Naive thymus-derived CD4-positive, alpha-beta T cell (primary cell): Measurements from ENCODE around the gene GPR137B. TPM values are rescaled to one million over a fixed set of nuclear protein-coding genes. Genes with fewer than 3 reads are reported as not detected.
A peak's percentile ranks its signal among the peaks of the same experiment; 100 is the strongest.
"Not testable (repeated sequence)": the region's sequence is repeated elsewhere in the genome, so short reads cannot be mapped to it uniquely, and the experiment has no call there.

Source experiments
- ATAC-seq: fragments of 150-1000 bp; cut with Tn5 transposase; 2 replicates; pipeline ENCODE4 v1.10.0; 2021; ENCODE audit warnings: mild to moderate bottlenecking, moderate library complexity
- CTCF ChIA-PET: fragments of 350-600 bp; sonication (Branson Sonifier 250); formaldehyde crosslinking; loops from one replicate; lab custom pipeline; 2021; ENCODE audit warnings: antibody characterized with exemption; lab: Charles Lee
- POLR2A ChIA-PET: fragments of 350-600 bp; sonication (Branson Sonifier 250); formaldehyde crosslinking; loops from one replicate; lab custom pipeline; 2021; ENCODE audit warnings: antibody characterized with exemption, inconsistent platforms; lab: Charles Lee
- DNase-seq, 9 donors: peaks; one replicate each; pipeline versions ENCODE4 v3.0.0 to v3.0.0-alpha.2; 2020 to 2022; ENCODE audit warnings: mixed read lengths in 1 of 9
- H3K27ac ChIP-seq: one replicate; pipeline ENCODE4 v1.7.0; 2013; ENCODE audit warnings: mild to moderate bottlenecking, low read depth, low read length, moderate library complexity
- H3K27me3 ChIP-seq, 2 donors: one replicate each; pipeline ENCODE4 v1.7.0; 2013; ENCODE audit warnings: low read length in 2 of 2, mild to moderate bottlenecking in 2 of 2, moderate library complexity in 2 of 2; ENCODE audit not compliant: control insufficient read depth in 2 of 2, insufficient read depth in 2 of 2
- H3K36me3 ChIP-seq, 3 experiments: 1 replicate in 2 of 3; 2 replicates in 1 of 3; pipeline ENCODE4 v1.7.0; 2013; ENCODE audit warnings: low read length in 3 of 3, mild to moderate bottlenecking in 3 of 3, moderate library complexity in 1 of 3; ENCODE audit not compliant: insufficient read depth in 3 of 3, control insufficient read depth in 2 of 3
- H3K4me1 ChIP-seq, 2 donors: one replicate each; pipeline ENCODE4 v1.7.0; 2013; ENCODE audit warnings: low read length in 2 of 2, mild to moderate bottlenecking in 2 of 2, moderate library complexity in 1 of 2; ENCODE audit not compliant: control insufficient read depth in 2 of 2, insufficient read depth in 2 of 2
- H3K4me3 ChIP-seq: 2 replicates; pipeline ENCODE4 v1.7.0; 2013; ENCODE audit warnings: mild to moderate bottlenecking, low read length
- H3K9me3 ChIP-seq, 3 experiments: 1 replicate in 2 of 3; 2 replicates in 1 of 3; pipeline ENCODE4 v1.7.0; 2013; ENCODE audit warnings: low read length in 3 of 3; ENCODE audit not compliant: control insufficient read depth in 2 of 3
- H3K27ac Mint-ChIP-seq, 9 donors: one replicate each; pipeline ENCODE4 v1.8.0; 2020 to 2022; ENCODE audit warnings: mixed read lengths in 9 of 9, mild to moderate bottlenecking in 8 of 9, moderate library complexity in 5 of 9, inconsistent platforms in 2 of 9
- H3K27me3 Mint-ChIP-seq, 5 donors: one replicate each; pipeline ENCODE4 v1.8.0; 2021 to 2022; ENCODE audit warnings: mixed read lengths in 5 of 5, mild to moderate bottlenecking in 1 of 5
- H3K36me3 Mint-ChIP-seq, 5 donors: one replicate each; pipeline ENCODE4 v1.8.0; 2020 to 2022; ENCODE audit warnings: mixed read lengths in 5 of 5, mild to moderate bottlenecking in 3 of 5, inconsistent platforms in 1 of 5
- H3K4me1 Mint-ChIP-seq, 7 donors: one replicate each; pipeline ENCODE4 v1.8.0; 2020 to 2022; ENCODE audit warnings: mixed read lengths in 7 of 7, mild to moderate bottlenecking in 3 of 7, inconsistent platforms in 1 of 7
- H3K4me3 Mint-ChIP-seq, 10 donors: one replicate each; pipeline ENCODE4 v1.8.0; 2020 to 2022; ENCODE audit warnings: mild to moderate bottlenecking in 10 of 10, mixed read lengths in 10 of 10, moderate library complexity in 6 of 10, inconsistent platforms in 2 of 10
- H3K9me3 Mint-ChIP-seq, 11 donors: one replicate each; pipeline ENCODE4 v1.8.0; 2020 to 2022; ENCODE audit warnings: mixed read lengths in 11 of 11, mild to moderate bottlenecking in 4 of 11, inconsistent platforms in 1 of 11, moderate library complexity in 1 of 11
- intact Hi-C, 2 donors: fragments of 100-400 bp; cut with micrococcal nuclease; formaldehyde crosslinking; loops; one replicate each; pipeline ENCODE4 v1.15.1; 2023
- polyA plus RNA-seq, 2 donors: library from polyadenylated mRNA; unstranded; fragments of 300-500 nt; fragmentation: Illumina TruSeq; gene quantifications; one replicate each; pipeline ENCODE4 v1.2.3, GENCODE V29; 2021
- total RNA-seq, 6 experiments: library from RNA in 5 of 6; stranded (reverse) in 5 of 6; gene quantifications; 1 replicate in 5 of 6; 2 replicates in 1 of 6; pipeline ENCODE4 v1.2.3 and lab custom pipeline; 2021 to 2026

GPR137B gene, protein sequence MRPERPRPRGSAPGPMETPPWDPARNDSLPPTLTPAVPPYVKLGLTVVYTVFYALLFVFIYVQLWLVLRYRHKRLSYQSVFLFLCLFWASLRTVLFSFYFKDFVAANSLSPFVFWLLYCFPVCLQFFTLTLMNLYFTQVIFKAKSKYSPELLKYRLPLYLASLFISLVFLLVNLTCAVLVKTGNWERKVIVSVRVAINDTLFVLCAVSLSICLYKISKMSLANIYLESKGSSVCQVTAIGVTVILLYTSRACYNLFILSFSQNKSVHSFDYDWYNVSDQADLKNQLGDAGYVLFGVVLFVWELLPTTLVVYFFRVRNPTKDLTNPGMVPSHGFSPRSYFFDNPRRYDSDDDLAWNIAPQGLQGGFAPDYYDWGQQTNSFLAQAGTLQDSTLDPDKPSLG
- 10 to 100 TPM in 1 of 5 experiments, 1 to 10 TPM in 4; 6.4 to 15.3 (median 7.0) TPM for total RNA-seq
- 1 to 10 TPM; 2.8 to 3.9 TPM for polyA plus RNA-seq
- 8.1 reads per million, percentile 32 among the genes with 10 or more reads in this experiment for total RNA-seq (lab: John Stamatoyannopoulos, UW)

DNA sequence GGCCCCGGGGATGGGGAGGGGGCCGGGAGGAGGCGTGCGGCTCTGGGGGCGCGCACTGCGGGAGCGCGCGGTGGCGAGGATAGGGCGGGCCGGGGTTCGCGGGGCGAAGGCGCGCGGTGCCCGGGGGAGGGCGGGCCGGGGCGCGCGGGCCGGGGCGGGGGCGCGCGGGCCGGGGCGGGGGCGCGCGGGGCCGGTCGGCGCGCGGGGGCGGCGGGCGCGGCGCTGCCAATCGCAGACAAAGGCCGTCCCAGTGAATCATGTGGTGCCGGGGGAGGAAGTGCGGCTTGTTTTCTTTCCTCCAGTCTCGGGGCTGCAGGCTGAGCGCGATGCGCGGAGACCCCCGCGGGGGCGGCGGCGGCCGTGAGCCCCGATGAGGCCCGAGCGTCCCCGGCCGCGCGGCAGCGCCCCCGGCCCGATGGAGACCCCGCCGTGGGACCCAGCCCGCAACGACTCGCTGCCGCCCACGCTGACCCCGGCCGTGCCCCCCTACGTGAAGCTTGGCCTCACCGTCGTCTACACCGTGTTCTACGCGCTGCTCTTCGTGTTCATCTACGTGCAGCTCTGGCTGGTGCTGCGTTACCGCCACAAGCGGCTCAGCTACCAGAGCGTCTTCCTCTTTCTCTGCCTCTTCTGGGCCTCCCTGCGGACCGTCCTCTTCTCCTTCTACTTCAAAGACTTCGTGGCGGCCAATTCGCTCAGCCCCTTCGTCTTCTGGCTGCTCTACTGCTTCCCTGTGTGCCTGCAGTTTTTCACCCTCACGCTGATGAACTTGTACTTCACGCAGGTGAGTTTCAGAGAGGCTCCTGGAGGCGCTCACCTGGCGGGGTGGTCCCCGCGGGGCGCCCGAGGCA is at the start of gene GPR137B:
GPR137B (plus strand) TSS at position 287 of the 851 bp plus-strand sequence; CDS start at position 371, 84 bp downstream.
- Mint-ChIP-seq H3K27ac (peak within 1 kb of the TSS in 6 of 9 donors; percentile 52 to 90 (median 76)), H3K4me3 (peak within 1 kb of the TSS; percentile 87 to 99 (median 97)), H3K4me1 (peaks cover 33 to 53% (median 38%) of the 10 kb centered on the region in 7 donors), H3K36me3 (peaks cover 0 to 2% (median 0%) of the 10 kb centered on the region in 5 donors), H3K27me3 (peaks cover 13 to 47% (median 16%) of the 10 kb centered on the region in 5 donors), H3K9me3 (peaks cover 0 to 1% (median 0%) of the 10 kb centered on the region in 11 donors)
- H3K27me3 ChIP-seq = no peaks in the 10 kb centered on the region
- ChIA-PET POLR2A (no interaction called here), CTCF (interaction anchor here (0.6 kb wide), 1 partner anchor 770 kb away, joined by 3 read pairs; no protein-coding TSS in a partner anchor)
- H3K27ac ChIP-seq = peak within 1 kb of the TSS; percentile 7
- intact Hi-C loops = loop anchor here (1.0 to 10.0 kb wide), 5 partner anchors 15 to 462 kb away; partner anchors contain the start of genes HEATR1 (in 1 of the 2) and LGALS8 (in 1 of the 2)
- H3K9me3 ChIP-seq = no peaks in the 10 kb centered on the region
- peak; percentile 17 to 74 (median 37) for DNase-seq
- peaks cover 12 to 15% of the 10 kb centered on the region in 2 donors for H3K4me1 ChIP-seq
- no peaks in the 10 kb centered on the region for H3K36me3 ChIP-seq
- ATAC-seq = peak; percentile 79
- H3K4me3 ChIP-seq = peak within 1 kb of the TSS; percentile 91

DNA sequence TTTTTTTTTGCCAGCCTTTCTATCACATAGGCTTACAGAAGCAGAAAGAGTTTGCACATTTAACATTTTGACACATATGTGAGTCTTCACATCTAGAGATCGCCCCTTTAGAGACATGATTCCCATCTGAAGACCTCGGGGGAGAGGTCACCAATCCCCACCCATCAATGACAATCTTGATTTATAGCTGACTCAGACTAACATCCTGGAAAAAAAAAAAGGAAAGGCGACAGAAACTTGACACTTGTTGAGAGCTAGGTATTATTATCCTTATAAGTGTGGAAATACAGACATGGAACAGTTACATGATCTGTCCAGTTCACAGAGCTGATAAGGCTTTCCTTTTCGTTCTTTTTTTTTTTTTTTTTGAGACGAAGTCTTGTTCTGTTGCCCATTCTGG is 49.4 kb upstream of the GPR137B start:
- Histone ChIP-seq H3K9me3 (no peaks in the 10 kb centered on the region), H3K4me3 (no peak overlapping the region), H3K27ac (no peak overlapping the region), H3K4me1 (no peaks in the 10 kb centered on the region), H3K27me3 (no peaks in the 10 kb centered on the region), H3K36me3 (no peaks in the 10 kb centered on the region)
- no peak overlapping the region for H3K27ac Mint-ChIP-seq
- H3K4me3 Mint-ChIP-seq = no peak overlapping the region
- ChIA-PET POLR2A (no interaction called here), CTCF (no interaction called here)
- no peak for DNase-seq
- H3K4me1 Mint-ChIP-seq = peaks cover 0 to 2% (median 0%) of the 10 kb centered on the region in 7 donors
- no peaks in the 10 kb centered on the region for H3K36me3 Mint-ChIP-seq
- H3K9me3 Mint-ChIP-seq = peaks cover 0 to 12% (median 0%) of the 10 kb centered on the region in 11 donors
- no peak for ATAC-seq
- intact Hi-C loops = no loop called here
- H3K27me3 Mint-ChIP-seq = peaks cover 10 to 27% (median 22%) of the 10 kb centered on the region in 5 donors

DNA sequence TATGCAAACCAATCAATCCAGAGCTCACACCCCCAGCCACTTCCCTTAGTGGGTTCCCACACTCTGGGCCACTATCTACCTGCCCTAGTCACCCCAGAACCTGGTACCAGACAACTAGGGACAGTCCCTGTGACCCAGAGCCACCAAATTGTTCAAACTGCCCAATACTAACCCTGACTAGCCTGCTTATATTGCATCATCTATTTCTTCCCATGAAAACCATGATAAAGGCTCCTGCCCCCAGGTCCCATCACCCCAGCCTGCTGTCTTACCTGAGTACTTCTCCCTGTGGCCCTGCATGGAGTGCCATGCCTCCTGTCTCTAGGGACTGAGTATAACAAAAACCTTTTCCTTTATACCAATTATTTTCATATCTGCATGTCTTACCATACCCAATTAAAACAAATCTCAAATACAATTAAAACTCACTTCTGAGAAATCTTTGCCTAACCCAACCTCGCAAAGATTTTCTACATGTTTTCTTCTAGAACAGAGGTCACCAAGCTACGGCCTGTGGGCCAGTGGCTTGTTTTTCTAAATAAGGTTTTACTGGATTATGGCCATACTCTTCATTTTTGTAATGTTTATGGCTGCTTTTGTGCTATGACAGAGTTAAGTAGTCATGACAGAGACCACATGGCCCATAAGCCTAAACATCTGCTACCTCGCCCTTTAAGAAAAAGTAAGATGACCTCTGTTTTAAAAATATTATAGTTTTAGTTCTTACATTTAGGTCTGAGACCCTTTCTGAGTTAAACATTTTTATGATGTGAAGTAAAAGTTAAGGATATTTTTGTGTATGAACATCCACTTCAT is 46.4 kb upstream of the GPR137B start:
- Mint-ChIP-seq H3K4me1 (no peaks in the 10 kb centered on the region), H3K9me3 (peaks cover 0 to 12% (median 0%) of the 10 kb centered on the region in 11 donors), H3K27me3 (peaks cover 12 to 27% (median 22%) of the 10 kb centered on the region in 5 donors), H3K27ac (peak overlapping the region in 2 of 9 donors; percentile 41 to 56), H3K36me3 (no peaks in the 10 kb centered on the region), H3K4me3 (no peak overlapping the region)
- Histone ChIP-seq H3K4me1 (no peaks in the 10 kb centered on the region), H3K4me3 (no peak overlapping the region), H3K27me3 (no peaks in the 10 kb centered on the region), H3K9me3 (no peaks in the 10 kb centered on the region), H3K36me3 (no peaks in the 10 kb centered on the region), H3K27ac (no peak overlapping the region)
- POLR2A ChIA-PET = no interaction called here
- DNase-seq (no peak), ATAC-seq (no peak)
- intact Hi-C loops = no loop called here
- CTCF ChIA-PET = no interaction called here

DNA sequence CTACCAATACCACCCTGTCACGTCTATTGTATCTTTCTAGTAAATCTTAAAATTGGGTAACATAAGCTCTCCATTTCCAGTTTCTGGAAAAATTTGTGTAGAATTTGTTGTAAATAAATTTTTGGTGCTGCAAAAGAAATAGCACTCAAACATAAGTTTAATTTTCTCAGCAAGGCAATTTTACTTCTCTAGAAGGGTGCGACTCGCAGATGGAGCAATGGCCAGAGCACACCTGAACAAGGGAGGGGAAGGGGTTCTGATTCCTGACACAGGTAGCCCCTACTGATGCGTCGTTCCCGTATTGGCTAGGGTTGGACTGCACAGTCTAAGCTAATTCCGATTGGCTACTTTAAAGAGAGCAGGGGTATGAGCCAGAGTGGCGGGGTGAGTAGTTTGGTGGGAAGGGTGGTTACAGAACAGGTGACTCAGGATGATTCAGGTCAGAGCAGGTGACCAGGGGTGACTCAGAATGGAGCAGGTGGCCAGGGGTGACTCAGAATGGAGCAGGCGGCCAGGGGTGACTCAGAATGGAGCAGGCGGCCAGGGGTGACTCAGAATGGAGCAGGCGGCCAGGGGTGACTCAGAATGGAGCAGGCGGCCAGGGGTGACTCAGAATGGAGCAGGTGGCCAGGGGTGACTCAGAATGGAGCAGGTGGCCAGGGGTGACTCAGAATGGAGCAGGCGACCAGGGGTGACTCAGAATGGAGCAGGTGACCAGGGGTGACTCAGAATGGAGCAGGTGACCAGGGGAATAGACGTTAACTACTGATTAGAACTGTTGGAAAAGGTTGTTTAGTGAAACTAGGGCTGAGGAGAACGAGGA is 45.5 kb upstream of the GPR137B start:
- H3K4me3 ChIP-seq, intact Hi-C loops, H3K9me3 ChIP-seq, H3K4me3 Mint-ChIP-seq, POLR2A ChIA-PET, H3K4me1 Mint-ChIP-seq, H3K27me3 ChIP-seq, H3K36me3 ChIP-seq, H3K36me3 Mint-ChIP-seq, H3K27ac ChIP-seq, H3K4me1 ChIP-seq: not testable (repeated sequence)
- CTCF ChIA-PET = interaction anchor here (0.6 kb wide), 1 partner anchor 393 kb away, joined by 4 read pairs; no protein-coding TSS in a partner anchor
- Mint-ChIP-seq H3K27ac (peak overlapping the region in 4 of 9 donors; percentile 63 to 79 (median 74)), H3K27me3 (peaks cover 12 to 27% (median 22%) of the 10 kb centered on the region in 5 donors), H3K9me3 (peaks cover 0 to 12% (median 0%) of the 10 kb centered on the region in 11 donors)
- DNase-seq (peak in 4 of 9 donors; percentile 24 to 83 (median 52)), ATAC-seq (peak; percentile 56)

DNA sequence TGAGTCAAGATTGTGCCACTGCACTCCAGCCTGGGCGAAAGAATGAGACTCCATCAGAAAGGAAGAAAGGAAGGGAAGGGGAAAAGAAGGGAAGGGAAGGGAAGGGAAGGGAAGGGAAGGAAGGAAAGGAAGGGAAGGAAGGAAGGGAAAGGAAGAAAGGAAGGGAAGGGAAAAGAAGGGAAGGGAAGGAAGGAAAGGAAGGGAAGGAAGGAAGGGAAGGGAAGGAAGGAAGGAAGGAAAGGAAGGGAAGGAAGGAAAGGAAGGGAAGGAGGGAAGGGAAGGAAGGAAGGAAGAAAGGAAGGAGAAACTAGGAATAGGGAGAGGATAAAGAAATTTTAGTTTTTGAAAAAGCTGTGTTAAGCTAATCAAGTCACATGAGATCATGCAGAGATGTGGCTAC is 44.1 kb upstream of the GPR137B start:
- POLR2A ChIA-PET = no interaction called here
- DNase-seq (no peak), ATAC-seq (no peak)
- Mint-ChIP-seq H3K4me3 (no peak overlapping the region), H3K27me3 (peaks cover 11 to 27% (median 19%) of the 10 kb centered on the region in 5 donors), H3K9me3 (peaks cover 0 to 12% (median 0%) of the 10 kb centered on the region in 11 donors), H3K27ac (no peak overlapping the region), H3K36me3 (no peaks in the 10 kb centered on the region), H3K4me1 (no peaks in the 10 kb centered on the region)
- Histone ChIP-seq H3K4me1 (no peaks in the 10 kb centered on the region), H3K27me3 (no peaks in the 10 kb centered on the region), H3K27ac (no peak overlapping the region), H3K36me3 (no peaks in the 10 kb centered on the region), H3K9me3 (no peaks in the 10 kb centered on the region), H3K4me3 (no peak overlapping the region)
- CTCF ChIA-PET = interaction anchor here (0.6 kb wide), 1 partner anchor 103 kb away, joined by 3 read pairs; no protein-coding TSS in a partner anchor
- intact Hi-C loops = no loop called here
